ENCODE results near the gene CNTNAP2.

Gene CNTNAP2

DNA sequence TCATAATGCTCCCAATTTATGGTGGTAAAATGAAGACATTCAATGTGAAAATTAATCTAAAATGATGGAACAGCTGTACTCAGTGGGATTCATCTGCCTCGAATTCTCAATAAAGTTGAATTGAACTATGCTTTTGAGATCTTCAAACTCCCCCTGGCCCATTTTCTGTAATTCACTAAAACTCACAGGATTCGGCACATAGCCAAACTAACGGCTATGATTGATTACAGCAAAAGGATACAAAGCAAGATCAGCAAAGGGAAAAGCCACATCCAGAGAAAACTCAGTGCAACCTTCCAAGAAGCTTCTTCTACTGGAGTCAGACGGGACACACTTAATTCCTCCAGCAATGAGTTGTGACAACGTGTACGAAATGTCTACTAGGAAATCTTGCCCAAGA lies 307.5 kb downstream of the CNTNAP2 start:
- no peak for DNase-seq (ENCODE audit: low spot score)

DNA sequence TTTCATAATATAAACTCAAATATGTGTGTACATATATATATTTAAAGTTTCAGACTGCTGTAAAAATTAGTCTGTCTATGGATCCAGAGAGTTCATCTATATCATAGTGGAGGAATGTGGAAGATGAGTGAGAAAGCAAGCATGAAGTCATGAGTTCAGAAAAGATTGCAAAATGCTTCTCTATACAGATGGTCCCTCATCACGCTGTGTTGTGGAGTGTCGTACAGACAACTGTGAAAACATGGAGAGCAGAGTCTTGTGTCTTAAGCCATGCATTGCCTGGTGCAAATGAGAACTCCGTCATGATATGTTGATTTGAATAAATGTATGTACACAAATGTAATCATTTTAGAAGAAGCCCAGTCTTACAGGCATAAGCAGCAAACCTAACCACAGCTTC lies 316.9 kb downstream of the CNTNAP2 start:
- DNase-seq (ENCODE audit: low spot score) = no peak

DNA sequence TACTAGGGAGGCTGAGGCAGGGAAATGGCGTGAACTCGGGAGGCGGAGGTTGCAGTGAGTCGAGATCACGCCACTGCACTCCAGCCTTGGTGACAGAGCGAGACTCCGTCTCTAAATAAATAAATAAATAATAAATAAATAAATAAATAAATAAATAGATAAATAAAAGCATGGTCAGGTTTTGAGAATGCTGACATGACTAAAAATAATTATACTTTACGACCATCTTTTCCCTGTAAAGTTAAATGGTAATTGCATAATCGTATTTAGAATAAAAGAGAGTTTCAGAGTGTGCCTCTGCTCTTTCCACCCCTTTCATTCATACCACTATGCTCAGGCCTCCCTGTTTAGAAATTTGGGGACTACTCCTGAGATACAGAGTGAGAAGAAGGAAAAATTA lies 326.5 kb downstream of the CNTNAP2 start:
- no peak for DNase-seq (ENCODE audit: low spot score)

DNA sequence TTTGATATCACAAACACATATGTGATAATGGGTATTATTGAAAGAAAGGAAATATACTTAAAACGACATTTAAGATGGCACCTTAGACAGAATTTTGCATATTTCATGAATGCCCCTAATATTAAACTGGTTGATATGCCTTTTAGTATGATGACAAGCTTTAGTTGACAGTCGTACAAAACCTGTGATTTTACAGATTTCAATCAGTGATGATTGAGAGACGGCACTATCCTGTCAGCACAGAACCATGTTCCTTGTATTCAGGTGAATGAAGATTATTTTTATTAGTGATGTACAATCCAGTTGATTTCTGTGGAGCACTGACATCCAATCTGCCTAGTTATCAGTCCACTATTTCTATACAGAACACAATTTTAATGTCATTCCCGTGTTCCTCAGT lies 333.0 kb downstream of the CNTNAP2 start:
- DNase-seq (ENCODE audit: low spot score) = no peak

DNA sequence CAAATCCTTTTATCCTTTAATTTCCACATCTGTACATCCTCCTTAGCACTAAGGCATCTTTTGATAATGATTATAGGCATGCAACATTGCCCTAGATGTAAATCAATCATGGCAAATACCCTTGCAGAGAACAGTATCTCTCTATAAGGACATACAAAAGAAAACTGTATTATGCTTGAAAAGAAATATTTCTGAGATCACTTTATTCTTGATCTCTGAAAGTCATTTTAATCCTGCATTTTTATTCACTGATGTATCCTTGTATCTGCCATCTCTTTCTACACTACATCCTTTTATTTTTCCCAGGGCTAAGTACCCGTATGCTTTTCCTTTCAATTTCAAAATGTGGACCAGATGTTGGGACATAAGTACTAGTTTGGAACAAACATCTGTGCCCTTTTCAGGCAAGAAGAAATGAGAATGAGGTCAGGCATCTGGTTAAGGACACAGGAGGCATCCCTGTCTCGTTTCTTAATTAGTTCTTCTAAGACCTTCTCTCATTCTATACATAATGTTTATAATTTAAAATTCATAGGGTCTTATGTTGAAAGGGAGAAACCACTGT lies 338.6 kb downstream of the CNTNAP2 start:
- DNase-seq (ENCODE audit: low spot score) = no peak

DNA sequence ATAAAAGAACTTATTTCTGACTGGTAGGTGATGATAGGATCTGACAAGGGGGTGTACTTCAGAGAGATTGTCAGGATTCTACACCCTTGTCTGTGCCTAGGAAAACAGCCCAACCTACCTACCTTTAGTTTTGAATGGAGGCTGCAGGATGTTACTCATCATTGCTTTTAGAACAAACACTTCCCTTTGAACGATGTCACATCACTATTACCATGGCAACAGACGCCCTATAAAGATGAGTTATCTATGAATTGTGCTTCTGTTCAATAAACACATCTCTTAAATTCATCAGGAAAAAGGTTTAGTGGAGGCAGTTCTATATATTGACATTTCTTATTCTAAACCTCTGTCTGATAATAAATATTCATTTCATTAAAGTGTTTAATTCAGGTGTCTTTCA lies 362.4 kb downstream of the CNTNAP2 start:
- DNase-seq (ENCODE audit: low spot score) = no peak

DNA sequence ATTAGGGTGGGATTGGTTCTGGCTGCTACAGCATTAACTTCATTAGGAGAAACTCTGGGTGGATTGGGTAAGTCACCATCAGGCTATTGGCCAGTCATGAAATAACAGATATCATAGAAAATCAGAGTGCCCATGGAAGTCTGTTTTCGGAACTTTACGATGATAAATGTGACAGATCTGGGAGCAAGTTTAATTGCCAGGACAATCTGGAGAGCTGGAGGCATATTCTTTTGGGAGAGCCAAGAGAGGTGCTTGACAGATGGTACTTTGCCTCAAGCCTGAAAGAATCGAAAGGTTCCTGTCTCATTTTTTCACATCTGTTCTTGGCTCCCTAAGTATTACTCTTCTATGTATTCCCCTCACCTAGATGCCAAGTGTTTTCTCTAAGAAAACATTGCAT lies 369.9 kb downstream of the CNTNAP2 start:
- no peak for DNase-seq (ENCODE audit: low spot score)

DNA sequence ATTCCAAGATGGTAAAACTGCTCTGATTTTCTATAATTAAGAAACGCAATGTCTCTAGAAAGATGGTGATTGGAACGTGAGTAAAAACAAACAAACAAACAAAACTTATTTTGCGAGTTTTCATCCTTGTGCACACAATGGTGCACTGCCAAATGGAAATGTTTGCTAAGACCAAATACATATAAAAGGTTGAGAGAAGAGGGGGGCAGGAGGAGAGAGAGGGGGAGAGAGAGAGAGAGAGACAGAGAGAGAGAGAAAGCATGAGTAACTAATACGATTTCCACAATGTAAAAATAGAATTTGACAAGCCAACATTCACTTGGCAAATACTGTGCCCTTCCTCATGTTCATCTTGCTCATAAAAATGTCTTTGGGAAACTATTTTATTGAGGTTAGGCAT lies 375.4 kb downstream of the CNTNAP2 start:
- DNase-seq (ENCODE audit: low spot score) = no peak

DNA sequence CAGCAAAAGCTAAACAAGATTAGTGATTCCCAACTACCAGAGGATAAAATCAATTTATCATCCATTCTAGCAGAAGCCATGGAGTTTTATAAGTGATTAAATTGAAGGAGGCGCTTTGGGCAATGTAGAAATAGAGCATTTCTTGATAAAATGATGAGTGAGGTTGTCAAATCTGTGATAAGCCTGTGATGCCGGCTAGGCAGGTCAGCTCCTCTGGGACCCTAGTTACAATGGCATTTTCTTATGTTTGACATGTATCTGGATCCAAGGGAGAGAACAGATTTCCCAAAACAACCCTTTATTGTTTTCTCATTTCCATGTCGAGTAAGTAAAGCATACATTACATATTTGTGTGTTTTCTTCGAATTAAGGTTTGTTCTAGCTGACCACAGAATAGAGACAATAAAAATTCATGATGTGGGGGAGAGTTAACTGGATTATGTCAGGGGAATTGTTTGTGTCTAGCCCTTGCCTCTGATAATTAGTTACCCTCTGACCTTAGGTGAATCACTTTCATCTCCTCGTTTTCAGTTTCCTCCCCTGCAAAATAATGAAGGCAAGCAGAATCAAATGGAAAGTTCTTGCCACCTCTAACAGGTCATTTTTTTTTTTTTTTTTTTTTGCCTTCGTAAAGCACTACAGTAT lies 378.5 kb downstream of the CNTNAP2 start:
- DNase-seq (ENCODE audit: low spot score) = no peak

DNA sequence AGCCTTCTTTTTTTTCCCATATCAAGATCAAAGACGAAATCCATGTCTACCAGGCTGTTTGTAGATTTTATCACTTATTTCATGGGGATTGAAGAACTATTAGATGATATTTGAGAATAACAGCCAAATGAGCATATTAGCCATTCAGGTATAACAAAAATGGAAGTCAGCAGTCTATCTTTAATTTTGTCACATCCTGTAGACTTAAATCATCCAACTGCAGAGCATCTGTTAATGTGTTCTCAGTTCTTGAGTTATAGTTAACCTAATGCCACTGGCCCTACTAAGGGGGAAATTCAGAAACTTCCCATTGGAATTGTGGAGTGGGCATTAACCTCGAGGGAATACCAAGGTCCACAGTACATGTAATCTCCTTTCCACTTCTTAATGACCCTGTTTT lies 380.1 kb downstream of the CNTNAP2 start:
- no peak for DNase-seq (ENCODE audit: low spot score)

DNA sequence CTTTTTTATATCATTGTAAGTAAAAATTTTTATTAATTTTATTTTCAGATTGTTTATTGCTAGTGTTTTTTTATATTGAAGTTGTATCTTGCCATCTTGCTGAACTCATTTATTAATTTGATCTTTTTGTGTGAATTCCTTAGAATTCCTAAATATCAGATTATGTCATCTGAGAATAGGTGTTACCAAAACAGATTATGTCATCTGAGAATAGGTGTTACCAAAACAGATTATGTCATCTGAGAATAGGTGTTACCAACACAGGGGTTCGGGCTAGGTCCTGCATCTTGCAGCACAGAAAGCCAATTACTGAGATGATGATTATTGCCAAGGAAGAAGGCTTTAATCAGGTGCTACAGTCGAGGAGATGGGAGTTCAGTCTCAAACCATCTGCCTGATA lies 383.4 kb downstream of the CNTNAP2 start:
- no peak for DNase-seq (ENCODE audit: low spot score)

DNA sequence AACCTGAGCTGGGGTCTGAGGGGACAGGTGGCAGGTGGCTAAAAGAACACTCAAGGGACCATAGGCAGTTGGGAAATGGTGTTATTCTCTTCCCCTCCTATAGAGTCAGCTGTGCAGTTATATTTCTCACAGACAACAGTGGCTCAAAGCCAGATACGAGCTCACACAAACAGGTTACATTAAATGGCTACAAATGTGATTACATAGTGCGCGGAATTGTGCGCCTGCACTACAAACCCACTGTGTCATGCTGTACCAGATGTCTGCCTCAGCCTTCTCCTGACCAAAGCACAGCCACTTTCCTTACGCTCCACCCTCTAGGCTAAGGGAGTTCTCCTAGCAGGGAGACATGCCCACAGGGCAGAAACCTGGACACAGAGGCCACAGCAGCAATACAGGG lies 387.2 kb downstream of the CNTNAP2 start:
- no peak for DNase-seq (ENCODE audit: low spot score)

DNA sequence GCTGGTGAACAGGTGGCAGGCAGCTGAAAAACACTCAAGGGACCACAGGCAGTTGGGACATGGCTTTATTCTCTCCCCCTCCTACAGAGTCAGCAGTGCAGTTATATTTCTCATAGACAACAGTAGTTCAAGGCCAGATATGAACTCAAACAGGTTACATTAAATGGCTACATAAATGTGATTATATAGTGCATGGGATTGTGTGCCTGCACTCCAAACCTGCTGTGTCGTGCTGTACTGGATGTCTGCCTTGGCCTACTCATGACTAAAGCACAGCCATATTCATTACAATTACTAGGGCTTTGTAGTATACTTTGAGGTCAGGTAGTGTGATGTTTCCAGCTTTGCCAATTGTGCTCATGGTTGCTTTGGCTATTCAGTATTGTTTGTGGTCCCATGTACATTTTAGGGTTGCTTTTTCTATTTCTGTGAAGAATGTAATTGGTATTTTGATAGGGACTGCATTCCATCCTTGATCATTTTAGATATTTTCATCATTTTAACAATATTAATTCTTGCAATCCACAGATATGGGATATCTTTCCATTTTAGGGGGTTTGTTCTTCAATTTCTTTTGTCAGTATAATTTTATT lies 393.6 kb downstream of the CNTNAP2 start:
- no peak for DNase-seq (ENCODE audit: low spot score)

DNA sequence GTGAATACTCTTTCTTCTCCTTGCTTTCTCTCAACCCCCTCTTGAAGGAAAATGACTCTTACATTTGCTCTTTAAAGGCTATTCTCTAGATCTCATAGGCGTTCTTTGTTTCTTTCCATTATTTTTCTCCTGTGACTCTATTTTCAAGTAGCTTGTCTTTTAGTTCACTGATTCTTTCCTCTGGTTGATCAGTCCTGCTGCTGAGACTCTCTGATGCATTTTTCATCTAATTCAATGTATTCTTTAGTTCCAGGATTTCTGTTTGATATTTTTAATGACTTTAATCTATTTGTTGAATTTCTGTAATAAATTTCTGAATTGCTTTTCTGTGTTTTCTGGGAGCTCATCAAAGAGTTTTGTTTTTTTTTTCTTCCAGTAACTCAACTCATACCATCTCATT lies 397.7 kb downstream of the CNTNAP2 start:
- DNase-seq (ENCODE audit: low spot score) = no peak

DNA sequence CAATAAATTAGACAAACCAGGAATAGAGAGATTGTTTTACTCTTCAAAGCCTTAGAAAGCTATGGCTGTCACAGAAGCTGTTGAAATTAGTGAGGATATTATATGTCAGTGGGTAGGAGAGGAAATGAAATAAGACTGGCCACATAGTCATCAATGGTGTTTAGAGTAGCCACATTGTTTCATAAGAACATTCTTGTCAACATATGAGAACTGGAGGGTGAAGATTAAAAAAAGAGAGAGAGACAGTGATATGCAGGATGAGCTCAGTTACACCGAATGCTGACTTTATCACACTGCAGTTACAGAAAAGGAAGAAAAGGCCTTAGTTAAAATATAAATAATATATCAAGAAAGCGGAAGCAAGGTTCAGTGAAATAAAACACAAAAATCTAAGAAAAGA lies 412.0 kb downstream of the CNTNAP2 start:
- no peak for DNase-seq (ENCODE audit: low spot score)

DNA sequence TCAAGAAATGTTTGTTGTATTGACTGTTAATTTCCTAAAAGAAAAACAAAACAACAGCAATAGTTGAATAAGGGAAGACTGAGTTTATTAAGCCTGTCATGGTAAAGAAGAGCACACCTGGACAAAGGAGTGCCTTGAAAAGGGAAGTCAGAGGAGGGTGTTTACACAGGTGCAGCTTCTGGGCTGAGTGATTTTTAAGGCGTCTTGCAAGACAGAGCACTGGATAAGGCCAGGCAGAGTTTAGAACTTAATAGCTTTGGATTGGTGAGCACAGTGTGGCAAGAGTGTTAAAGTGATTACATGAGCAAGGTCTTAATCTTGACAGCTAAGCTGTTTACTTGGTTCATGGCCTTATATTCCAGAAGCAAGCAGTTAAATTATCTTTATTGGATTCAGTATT lies 423.2 kb downstream of the CNTNAP2 start:
- DNase-seq (ENCODE audit: low spot score) = no peak

DNA sequence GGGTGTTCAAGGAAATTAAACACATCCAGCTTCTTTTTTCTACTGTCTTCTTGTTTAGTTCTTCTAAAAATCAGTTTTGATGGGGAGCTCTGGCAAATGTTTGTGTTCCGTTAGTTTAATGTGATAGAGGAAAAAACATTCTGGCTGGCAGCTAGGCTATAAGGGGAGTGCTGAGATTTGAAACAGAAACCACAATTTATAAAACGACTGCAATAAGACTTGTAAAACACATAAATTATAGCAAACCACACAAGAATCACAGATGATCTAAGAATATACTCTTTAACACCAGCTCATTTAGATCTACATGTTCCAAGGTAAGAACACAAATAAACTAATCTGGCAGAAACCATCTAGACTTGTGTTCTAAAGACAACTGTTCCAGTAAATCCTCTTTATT lies 425.5 kb downstream of the CNTNAP2 start:
- DNase-seq (ENCODE audit: low spot score) = no peak

DNA sequence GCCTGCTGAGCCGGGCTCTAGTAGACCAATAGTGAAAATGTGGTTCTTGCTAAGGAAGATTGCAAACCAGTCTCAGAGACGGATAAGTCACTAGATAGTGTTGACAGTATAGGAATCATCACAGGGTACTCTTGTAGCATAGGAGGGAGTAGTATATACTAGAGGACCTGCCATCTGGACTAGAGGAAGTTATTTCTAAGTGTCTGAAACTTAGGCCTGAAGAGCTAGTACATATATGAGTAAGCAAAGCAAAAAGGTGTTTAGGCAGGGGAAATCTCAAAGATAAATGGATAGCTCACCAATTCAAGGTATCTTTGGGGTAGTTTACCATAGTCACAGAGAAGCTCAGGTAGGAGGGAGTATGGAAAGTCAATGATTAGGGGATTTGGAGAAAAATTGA lies 428.1 kb downstream of the CNTNAP2 start:
- DNase-seq (ENCODE audit: low spot score) = no peak

DNA sequence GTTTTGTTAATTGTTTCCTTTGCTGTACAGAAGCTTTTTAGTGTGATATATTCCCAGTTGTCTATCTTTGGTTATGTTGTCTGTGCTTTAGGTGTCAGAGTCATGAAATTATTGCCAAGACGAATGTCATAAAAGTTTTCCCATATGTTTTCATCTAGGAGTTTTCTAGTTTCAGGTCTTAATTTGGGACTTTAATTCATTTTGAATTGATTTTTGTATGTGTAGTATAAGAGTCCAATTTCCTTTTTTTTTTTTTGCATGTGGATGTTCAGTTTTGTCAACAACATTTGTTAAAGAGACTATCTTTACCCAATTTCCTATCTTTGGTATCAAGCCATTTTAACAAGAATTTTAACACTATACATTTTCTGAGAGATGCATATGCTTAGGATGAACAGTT lies 432.2 kb downstream of the CNTNAP2 start:
- DNase-seq (ENCODE audit: low spot score) = no peak

DNA sequence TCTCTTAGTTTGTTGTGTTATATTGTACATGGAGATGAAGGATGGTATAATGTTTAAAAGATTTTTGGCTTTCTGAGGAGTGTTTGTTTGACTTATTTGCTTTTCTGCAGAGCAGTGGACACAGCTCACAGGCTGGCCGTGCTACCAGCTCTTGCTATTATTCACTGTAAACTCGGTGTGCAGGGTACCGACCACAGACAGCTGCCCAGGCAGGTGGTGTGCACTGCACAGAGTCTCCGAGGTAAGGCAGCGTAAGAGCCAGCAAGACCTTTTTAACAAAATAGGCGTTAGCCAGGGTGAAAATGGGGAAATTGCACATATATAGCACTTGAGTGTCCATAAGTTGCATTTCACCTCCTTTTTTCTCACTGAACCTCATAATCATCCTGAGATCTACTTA lies 438.0 kb downstream of the CNTNAP2 start:
- no peak for DNase-seq (ENCODE audit: low spot score)

DNA sequence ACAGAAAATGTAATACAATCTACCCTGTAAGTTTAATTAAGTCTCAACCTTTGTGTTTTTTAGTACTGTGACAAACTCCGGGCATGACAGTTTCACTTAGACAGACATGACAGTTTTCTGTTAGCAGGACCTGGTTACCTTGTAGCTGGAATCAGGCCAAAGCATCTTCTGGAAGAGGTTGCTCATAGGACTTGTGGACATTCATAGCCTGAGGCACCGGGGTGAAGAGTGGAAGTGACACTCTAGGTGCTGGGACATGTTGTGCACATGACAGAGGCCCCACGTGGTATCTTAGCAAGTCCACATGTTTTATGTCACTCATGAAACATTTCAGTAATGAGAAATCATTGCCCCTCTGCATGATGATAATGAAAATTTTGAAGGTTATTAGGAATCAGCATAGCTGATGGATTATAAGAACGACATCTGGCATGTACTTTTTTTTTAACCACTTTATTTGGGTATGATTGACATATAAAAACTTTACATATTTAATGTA lies 441.4 kb downstream of the CNTNAP2 start:
- DNase-seq (ENCODE audit: low spot score) = no peak

DNA sequence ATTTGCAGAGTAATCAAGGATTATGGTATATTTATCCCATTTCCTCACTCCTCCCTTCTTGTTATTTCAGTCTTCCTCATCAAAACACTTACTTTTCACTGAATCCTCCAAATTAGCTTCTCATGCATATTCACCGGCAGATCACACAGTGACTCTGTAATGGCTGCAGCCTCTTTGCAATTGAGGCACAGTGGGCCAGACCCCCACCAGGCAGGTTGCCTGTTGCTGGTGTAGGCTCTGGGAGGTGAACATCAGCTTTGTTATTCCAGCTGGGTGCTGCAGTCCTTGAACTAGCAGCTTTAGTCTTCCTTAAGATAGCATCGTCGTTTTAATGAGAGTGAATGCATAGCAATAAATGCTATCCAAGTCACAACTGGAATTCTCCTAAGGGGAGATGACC lies 449.3 kb downstream of the CNTNAP2 start:
- DNase-seq (ENCODE audit: low spot score) = no peak

DNA sequence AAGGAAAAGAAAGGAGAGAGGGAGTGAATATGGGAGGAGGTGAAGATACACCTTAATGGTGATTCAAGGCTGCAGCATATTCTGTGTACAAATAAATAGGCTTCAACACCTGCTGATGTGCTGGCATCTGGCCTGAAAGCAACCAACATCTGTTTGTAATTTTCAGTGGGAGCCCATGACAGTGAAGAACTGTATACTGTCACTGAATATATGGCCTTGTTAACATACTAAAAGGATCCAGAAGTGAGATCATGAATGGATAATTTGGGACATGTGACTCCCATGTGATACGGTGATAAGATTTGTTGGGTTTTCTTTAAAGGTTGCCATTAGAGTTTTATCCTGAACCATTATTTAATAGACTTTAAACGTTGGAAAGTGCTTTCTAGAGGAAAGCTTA lies 459.3 kb downstream of the CNTNAP2 start:
- no peak for DNase-seq (ENCODE audit: low spot score)

DNA sequence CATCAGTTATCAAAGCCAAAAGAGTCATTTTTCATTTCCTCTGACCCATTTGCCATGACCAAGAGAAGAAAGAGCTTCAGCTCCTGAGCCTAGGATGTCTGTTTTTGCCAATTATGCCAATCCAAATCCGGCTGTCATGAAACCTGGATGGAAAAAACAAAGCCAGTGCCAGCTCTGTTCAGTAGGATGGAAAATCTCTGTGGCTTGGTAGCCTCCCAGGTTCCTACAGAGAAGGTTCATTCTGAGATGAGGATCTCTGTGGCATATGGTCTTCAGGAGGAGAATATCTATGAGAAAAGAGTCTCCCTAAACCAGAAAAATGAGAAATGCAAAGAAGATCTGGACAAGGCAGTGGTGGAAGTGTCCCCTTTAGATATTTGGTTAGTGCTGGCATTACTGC lies 475.4 kb downstream of the CNTNAP2 start:
- no peak for DNase-seq (ENCODE audit: low spot score)

Measured in GM03348 (cell line).